ENCODE results near the gene ABHD17A. TPM values are rescaled to one million over a fixed set of nuclear protein-coding genes. Genes with fewer than 3 reads are reported as not detected.
A peak's percentile ranks its signal among the peaks of the same experiment; 100 is the strongest.

ABHD17A gene
- total and polyA plus RNA-seq, 9 of the 15 experiments (the other 6 are each of a cell fraction or from before 2014, with no cell fraction given) = 0.04 to 135 (median 21.8) TPM; not detected in 1

DNA sequence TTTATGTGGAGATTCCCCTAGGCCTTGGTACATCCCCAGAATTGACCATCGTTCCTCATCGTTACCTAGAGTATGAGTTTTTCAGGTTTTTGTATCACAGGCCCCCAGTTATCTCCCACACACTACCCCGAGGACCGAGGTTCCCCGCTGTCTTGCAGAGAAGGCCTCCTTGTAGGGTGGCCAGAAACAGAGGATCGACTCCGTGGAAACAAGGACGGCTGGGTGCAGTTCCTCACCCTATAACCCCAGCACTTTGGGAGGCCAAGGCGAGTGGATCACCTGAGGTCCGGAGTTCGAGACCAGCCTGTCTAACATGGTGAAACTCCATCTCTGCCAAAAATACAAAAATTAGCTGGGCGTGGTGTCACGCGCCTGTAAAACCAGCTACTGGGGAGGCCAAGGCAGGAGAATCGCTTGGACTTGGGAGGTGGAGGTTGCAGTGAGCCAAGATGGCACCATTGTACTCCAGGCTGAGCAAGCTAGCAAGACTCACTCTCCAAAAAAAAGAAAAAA is 20.6 kb upstream of the ABHD17A start (continued):
- TF ChIP-seq ZBTB2 (IDR thresholded peaks at IDR 0.05) = 0 out of 2 replicates have a peak, but pooled peaks have one; percentile 82
- no peak for TF ChIP-seq ETV5 (CRISPR knock-in tag; IDR thresholded peaks at IDR 0.05; ENCODE audit: low read depth)
- TF ChIP-seq ZNF408 (CRISPR knock-in tag; IDR thresholded peaks at IDR 0.05; ENCODE audit: low read depth) = no peak
- no peak for TF ChIP-seq ZBTB5 (IDR thresholded peaks at IDR 0.05)
- no peak for TF ChIP-seq ZNF586 (CRISPR knock-in tag; conservative IDR thresholded peaks at IDR 0.05)
- no peak for TF ChIP-seq SLC30A9 (CRISPR knock-in tag; IDR thresholded peaks at IDR 0.05)
- no peak for TF ChIP-seq RAD21 (CRISPR knock-in tag; conservative IDR thresholded peaks at IDR 0.05 in 1 of 2, IDR thresholded peaks at IDR 0.05 in 1 of 2)
- TF ChIP-seq CHAMP1 (IDR thresholded peaks at IDR 0.05) = no peak
- TF ChIP-seq ZNF740 (CRISPR knock-in tag; IDR thresholded peaks at IDR 0.05) = no peak
- TF ChIP-seq ZNF740 (tag; IDR thresholded peaks at IDR 0.05) = no peak
- TF ChIP-seq MTA3 (IDR thresholded peaks at IDR 0.05; ENCODE audit: borderline replicate concordance) = 0 out of 2 replicates have a peak, but pooled peaks have one; percentile 56
- 0 out of 2 replicates have a peak, but pooled peaks have one; percentile 27 for TF ChIP-seq HBP1 (CRISPR knock-in tag; IDR thresholded peaks at IDR 0.05)
- no peak for TF ChIP-seq C11orf30 (IDR thresholded peaks at IDR 0.05; ENCODE audit: low read depth)
- TF ChIP-seq BRF2 (IDR thresholded peaks at IDR 0.05; ENCODE audit: borderline replicate concordance, insufficient read depth, insufficient read length) = no peak
- TF ChIP-seq NRF1 (conservative IDR thresholded peaks at IDR 0.05 in 1 of 2, IDR thresholded peaks at IDR 0.05 in 1 of 2) = no peak; a peak in 1 of 4 replicates

All from K562 (cell line).